ENCODE measurements around the gene LCK. TPM values are rescaled to one million over a fixed set of nuclear protein-coding genes. Genes with fewer than 3 reads are reported as not detected.

LCK gene
- 1.1 TPM for total RNA-seq (ENCODE audit: unreplicated experiment)
- long read RNA-seq: 0 reads

DNA sequence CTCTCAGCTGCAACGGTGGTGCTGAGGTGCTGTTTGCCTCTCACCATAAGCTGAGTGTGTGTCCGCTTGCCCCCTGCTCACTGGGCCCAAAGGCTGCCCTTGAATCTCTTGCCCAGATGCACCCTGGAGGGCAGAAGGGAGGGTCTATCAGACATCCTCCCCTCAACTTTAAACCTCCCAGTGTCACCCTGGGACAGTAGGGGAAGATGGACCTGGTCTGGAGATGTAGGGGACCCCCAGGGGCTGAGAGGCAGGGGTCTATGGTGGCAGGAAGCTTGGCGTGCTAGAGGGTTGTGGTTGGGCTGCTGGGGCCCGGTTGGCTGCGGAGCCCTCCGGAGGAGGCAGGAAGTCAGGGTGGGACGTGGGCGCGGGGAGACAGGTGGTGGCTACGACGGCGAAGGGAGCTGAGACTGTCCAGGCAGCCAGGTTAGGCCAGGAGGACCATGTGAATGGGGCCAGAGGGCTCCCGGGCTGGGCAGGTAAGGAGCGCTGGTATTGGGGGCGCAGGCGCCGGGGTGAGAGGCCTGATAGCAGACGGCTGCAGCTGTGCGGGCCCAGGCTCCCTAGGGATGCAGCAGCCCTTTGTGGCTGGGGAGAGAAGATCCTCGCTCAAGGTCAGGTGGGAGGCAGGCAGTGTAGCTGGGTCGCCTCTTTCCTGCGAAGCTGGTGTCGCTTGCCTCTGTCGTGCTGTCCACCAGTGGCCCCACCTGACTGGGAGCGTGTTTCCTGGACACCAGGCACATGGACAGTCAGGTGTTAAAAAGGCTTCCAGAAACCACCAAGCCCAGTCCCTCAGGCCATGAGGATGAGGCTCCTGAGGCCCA lies at the start of gene LCK:
Gene LCK (plus strand): TSS at position 373 of the 824 bp plus-strand sequence. CDS start 23,065 bp downstream, outside the sequence.
- TF ChIP-seq, protein P1, sequence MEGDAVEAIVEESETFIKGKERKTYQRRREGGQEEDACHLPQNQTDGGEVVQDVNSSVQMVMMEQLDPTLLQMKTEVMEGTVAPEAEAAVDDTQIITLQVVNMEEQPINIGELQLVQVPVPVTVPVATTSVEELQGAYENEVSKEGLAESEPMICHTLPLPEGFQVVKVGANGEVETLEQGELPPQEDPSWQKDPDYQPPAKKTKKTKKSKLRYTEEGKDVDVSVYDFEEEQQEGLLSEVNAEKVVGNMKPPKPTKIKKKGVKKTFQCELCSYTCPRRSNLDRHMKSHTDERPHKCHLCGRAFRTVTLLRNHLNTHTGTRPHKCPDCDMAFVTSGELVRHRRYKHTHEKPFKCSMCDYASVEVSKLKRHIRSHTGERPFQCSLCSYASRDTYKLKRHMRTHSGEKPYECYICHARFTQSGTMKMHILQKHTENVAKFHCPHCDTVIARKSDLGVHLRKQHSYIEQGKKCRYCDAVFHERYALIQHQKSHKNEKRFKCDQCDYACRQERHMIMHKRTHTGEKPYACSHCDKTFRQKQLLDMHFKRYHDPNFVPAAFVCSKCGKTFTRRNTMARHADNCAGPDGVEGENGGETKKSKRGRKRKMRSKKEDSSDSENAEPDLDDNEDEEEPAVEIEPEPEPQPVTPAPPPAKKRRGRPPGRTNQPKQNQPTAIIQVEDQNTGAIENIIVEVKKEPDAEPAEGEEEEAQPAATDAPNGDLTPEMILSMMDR (IDR thresholded peaks at IDR 0.05; ENCODE audit: unreplicated experiment): no peak
- H3K36me3 Mint-ChIP-seq (ENCODE audit: low read depth, unreplicated experiment): peaks cover 5% of the 10 kb centered on the region
- H3K4me3 Mint-ChIP-seq (ENCODE audit: unreplicated experiment): peak within 1 kb of the TSS; percentile 72
- H3K27me3 Mint-ChIP-seq (ENCODE audit: unreplicated experiment): peaks cover 18% of the 10 kb centered on the region
- no peak for DNase-seq (ENCODE audit: low spot score)
- no peaks in the 10 kb centered on the region for H3K9me3 Mint-ChIP-seq (ENCODE audit: unreplicated experiment)
- peak within 1 kb of the TSS; percentile 97 for H3K27ac Mint-ChIP-seq (ENCODE audit: unreplicated experiment)
- H3K4me1 Mint-ChIP-seq (ENCODE audit: unreplicated experiment): peaks cover 51% of the 10 kb centered on the region

DNA sequence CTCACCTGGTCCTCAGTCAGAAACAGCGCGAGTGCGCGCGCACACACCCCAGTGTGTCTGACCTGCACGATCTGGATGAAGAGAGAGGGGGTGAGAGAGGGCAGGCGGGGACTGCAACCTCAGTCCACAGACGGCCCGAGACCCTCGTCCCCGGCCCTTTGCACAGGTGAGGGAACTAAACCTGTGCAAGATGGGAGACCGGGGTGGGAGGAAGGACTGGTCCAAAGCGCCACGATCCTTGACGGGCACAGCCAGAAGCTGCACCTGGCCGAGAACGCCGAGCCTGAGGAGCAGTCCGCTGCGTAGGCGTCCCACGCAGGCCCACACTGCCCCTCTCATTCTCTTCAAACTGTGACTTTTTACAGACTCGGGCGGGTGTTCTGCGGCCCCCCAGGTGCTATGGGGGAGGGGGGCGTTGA lies 46.1 kb upstream of the LCK start:
- Mint-ChIP-seq H3K4me1 (ENCODE audit: unreplicated experiment) (peaks cover 25% of the 10 kb centered on the region), H3K9me3 (ENCODE audit: unreplicated experiment) (no peaks in the 10 kb centered on the region), H3K27me3 (ENCODE audit: unreplicated experiment) (peaks cover 14% of the 10 kb centered on the region), H3K27ac (ENCODE audit: unreplicated experiment) (no peak overlapping the region), H3K36me3 (ENCODE audit: low read depth, unreplicated experiment) (no peaks in the 10 kb centered on the region), H3K4me3 (ENCODE audit: unreplicated experiment) (peak overlapping the region; percentile 91)
- TF ChIP-seq, protein P1 (IDR thresholded peaks at IDR 0.05; ENCODE audit: unreplicated experiment): no peak
- DNase-seq (ENCODE audit: low spot score): no peak

DNA sequence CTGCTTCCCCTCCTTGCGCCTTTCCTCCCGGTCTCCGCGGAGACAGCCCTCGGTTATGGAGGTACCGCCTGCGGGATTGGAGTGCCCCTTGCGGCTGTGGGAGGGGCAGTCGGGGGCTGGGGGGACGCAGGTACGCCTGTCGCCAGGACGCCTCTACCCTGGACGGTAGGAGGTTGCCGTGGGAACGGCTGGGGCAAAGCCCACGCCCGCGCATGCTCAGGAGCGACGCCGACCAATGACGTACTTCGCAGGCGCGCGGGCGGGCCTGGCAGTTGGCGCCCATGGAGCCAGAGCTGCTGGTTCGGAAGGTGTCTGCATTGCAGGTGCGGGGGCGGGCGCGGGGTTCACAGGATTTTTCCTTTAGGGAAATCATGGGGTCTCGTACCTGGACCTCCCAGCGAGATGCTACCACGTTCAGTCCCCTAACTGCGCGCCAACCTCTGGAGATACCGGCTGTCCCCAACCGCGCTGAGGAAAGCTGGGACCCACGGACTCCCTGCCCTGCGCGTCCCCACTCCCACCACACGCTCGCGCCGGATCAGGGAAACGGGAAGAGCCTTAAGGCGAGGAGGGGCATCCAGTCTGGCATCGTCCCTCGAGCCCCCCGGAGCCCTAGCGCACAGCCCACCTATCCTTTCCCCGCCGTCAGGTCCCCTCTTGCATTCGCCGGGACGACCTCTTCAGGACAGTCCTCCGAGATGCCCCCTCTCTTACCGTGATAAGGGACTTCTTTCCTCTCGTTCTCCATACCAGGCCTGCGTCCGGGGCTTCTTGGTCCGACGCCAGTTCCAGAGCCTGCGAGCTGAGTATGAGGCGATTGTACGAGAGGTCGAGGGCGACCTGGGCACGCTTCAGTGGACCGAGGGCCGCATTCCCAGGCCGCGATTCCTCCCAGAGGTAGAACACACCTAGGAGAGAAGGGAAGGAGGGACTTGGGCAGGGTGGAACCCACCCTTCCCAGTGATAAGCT lies 45.4 kb upstream of the LCK start, which contains the start of gene IQCC:
Gene IQCC (plus strand): TSS at position 271 of the 970 bp plus-strand sequence. CDS start 11 bp downstream, at position 282.
- TF ChIP-seq, protein P1 (IDR thresholded peaks at IDR 0.05; ENCODE audit: unreplicated experiment): peak; percentile 13
- H3K9me3 Mint-ChIP-seq (ENCODE audit: unreplicated experiment): no peaks in the 10 kb centered on the region
- H3K27ac Mint-ChIP-seq (ENCODE audit: unreplicated experiment): peak within 1 kb of the TSS; percentile 75
- DNase-seq (ENCODE audit: low spot score): peak; percentile 83
- H3K4me1 Mint-ChIP-seq (ENCODE audit: unreplicated experiment): peaks cover 21% of the 10 kb centered on the region
- peak within 1 kb of the TSS; percentile 91 for H3K4me3 Mint-ChIP-seq (ENCODE audit: unreplicated experiment)
- H3K27me3 Mint-ChIP-seq (ENCODE audit: unreplicated experiment): peaks cover 14% of the 10 kb centered on the region
- H3K36me3 Mint-ChIP-seq (ENCODE audit: low read depth, unreplicated experiment): no peaks in the 10 kb centered on the region

DNA sequence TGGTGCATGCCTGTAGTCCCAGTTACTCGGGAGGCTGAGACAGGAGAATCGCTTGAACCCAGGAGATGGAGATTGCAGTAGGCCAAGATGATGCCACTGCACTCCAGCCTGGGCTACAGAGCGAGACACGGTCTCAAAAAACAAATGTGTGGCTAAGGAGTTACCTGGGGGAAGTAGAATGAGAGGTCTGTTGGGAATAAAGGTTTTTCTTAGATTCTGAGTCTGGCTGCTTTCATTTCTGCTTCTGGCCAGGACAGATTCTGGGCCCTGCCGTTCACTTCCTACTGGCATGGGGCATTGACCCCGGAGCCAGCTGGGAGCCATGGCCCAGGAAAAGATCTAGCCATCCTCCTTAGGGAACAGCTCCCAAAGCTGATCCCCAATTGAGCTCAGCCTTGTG lies 42.6 kb upstream of the LCK start:
- Mint-ChIP-seq H3K4me1 (ENCODE audit: unreplicated experiment) (peaks cover 7% of the 10 kb centered on the region), H3K36me3 (ENCODE audit: low read depth, unreplicated experiment) (no peaks in the 10 kb centered on the region), H3K27me3 (ENCODE audit: unreplicated experiment) (peaks cover 10% of the 10 kb centered on the region), H3K9me3 (ENCODE audit: unreplicated experiment) (no peaks in the 10 kb centered on the region), H3K27ac (ENCODE audit: unreplicated experiment) (no peak overlapping the region), H3K4me3 (ENCODE audit: unreplicated experiment) (no peak overlapping the region)
- TF ChIP-seq, protein P1 (IDR thresholded peaks at IDR 0.05; ENCODE audit: unreplicated experiment): no peak
- DNase-seq (ENCODE audit: low spot score): no peak
